Neutrophil (primary cell): Measurements from ENCODE around the gene SLC25A18.

Experiments
- H3K27ac ChIP-seq: fragments of 200-600 bp; sonication (generic); 2 replicates; pipeline ENCODE4 v1.5.1; 2016; ENCODE audit warnings: mild to moderate bottlenecking, moderate library complexity
- H3K27me3 ChIP-seq: fragments of 200-600 bp; sonication (generic); 2 replicates; pipeline ENCODE4 v1.6.0; 2016; ENCODE audit warnings: mild to moderate bottlenecking
- H3K36me3 ChIP-seq: fragments of 200-600 bp; sonication (generic); 2 replicates; pipeline ENCODE4 v1.5.1; 2017
- H3K4me1 ChIP-seq, 2 experiments: fragments of 200-600 bp in 1 of 2; sonication (generic) in 1 of 2; 1 replicate in 1 of 2; 2 replicates in 1 of 2; pipeline versions ENCODE4 v1.5.1 to v1.6.1; 2013 to 2016; ENCODE audit warnings: low read depth in 1 of 2, low read length in 1 of 2, mild to moderate bottlenecking in 1 of 2, moderate library complexity in 1 of 2; ENCODE audit not compliant: control insufficient read depth in 1 of 2, insufficient read depth in 1 of 2
- H3K4me3 ChIP-seq, 2 experiments: fragments of 200-600 bp in 1 of 2; sonication (generic) in 1 of 2; 1 replicate in 1 of 2; 2 replicates in 1 of 2; pipeline ENCODE4 v1.5.1; 2013 to 2016; ENCODE audit warnings: low read depth in 1 of 2, low read length in 1 of 2, mild to moderate bottlenecking in 1 of 2, moderate library complexity in 1 of 2
- H3K9me3 ChIP-seq: fragments of 200-600 bp; sonication (generic); 2 replicates; pipeline ENCODE4 v1.5.1; 2016
- TF ChIP-seq, protein P1 (sequence below): fragments of 200-600 bp; sonication (generic); IDR thresholded peaks from 2 replicates; pipeline ENCODE4 v1.5.1; 2016; ENCODE audit warnings: antibody characterized with exemption

SLC25A18 gene

DNA sequence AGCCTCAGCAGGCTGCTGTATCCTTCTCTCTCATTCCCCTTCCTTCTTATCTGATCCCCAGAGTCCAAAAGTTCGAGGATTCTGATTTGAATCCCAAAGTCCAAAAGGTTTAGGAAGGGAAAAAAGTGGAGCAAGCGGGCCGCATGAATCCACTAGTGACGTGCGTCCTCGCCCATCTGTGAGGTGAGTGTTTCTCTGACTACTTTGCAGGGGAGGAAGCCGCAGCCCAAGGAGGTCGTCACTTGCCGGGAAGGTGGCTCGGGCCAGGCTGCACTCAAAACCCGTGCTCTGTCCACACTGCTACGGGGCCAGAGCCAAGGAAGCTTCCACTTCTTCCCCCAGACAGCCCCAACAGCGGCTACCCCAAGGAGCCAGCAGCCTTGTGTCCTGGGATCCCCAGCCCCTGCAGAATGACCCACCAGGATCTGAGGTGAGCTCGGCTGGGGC lies 16.3 kb downstream of the SLC25A18 start:
- no peaks in the 10 kb centered on the region for H3K36me3 ChIP-seq
- TF ChIP-seq, protein P1, sequence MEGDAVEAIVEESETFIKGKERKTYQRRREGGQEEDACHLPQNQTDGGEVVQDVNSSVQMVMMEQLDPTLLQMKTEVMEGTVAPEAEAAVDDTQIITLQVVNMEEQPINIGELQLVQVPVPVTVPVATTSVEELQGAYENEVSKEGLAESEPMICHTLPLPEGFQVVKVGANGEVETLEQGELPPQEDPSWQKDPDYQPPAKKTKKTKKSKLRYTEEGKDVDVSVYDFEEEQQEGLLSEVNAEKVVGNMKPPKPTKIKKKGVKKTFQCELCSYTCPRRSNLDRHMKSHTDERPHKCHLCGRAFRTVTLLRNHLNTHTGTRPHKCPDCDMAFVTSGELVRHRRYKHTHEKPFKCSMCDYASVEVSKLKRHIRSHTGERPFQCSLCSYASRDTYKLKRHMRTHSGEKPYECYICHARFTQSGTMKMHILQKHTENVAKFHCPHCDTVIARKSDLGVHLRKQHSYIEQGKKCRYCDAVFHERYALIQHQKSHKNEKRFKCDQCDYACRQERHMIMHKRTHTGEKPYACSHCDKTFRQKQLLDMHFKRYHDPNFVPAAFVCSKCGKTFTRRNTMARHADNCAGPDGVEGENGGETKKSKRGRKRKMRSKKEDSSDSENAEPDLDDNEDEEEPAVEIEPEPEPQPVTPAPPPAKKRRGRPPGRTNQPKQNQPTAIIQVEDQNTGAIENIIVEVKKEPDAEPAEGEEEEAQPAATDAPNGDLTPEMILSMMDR, result no peak
- no peaks in the 10 kb centered on the region for H3K27me3 ChIP-seq
- H3K4me1 ChIP-seq, result no peaks in the 10 kb centered on the region
- H3K27ac ChIP-seq, result no peak overlapping the region
- H3K9me3 ChIP-seq, result no peaks in the 10 kb centered on the region
- H3K4me3 ChIP-seq, result no peak overlapping the region

DNA sequence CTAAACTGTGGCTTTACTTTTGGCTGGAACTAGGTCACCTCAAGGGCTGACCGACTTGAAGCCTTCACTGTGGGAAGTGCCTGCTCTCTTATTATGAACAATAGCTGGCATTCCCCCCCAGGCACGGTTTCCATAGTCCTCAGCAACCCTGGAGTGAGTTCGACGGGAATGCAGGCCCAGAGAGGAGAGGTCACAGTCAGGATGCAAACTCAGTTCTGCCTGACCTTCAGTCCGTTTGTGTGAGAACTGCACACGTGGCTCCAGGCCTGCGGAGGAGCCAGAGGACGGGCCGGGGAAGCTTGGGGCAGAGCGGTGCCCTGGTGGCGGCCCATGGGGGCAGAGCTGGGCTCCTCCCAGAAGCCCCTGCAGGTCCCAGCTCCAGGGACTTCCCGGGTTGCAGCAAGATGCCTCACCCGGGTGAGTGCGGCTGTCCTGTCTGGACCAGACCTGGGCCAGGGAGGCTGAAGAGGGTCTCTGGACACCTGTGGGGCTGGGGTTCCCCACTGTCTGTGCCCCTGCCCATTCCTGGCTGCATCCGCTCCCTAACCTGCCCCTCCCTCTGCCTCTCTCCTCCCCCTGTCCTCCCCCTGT lies 17.2 kb downstream of the SLC25A18 start:
- TF ChIP-seq, protein P1, result no peak
- no peaks in the 10 kb centered on the region for H3K36me3 ChIP-seq
- no peak overlapping the region for H3K27ac ChIP-seq
- no peak overlapping the region for H3K4me3 ChIP-seq
- H3K27me3 ChIP-seq, result no peaks in the 10 kb centered on the region
- no peaks in the 10 kb centered on the region for H3K9me3 ChIP-seq
- no peaks in the 10 kb centered on the region for H3K4me1 ChIP-seq

DNA sequence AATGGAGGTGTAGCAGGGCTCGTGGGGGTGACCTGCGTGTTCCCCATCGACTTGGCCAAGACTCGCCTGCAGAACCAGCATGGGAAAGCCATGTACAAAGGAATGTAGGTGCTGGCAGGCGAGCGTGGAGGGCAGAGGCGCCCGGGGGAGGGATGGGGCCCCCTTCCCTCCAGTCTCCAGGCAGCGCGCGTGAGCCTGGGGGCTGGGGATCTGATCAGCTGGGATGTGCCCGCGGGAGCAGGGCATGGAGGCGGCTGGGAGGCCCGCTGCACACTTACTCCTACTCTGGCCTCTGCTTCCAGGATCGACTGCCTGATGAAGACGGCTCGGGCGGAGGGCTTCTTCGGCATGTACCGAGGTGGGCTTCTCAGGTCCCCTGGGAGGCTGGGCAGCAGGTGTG lies 17.8 kb downstream of the SLC25A18 start:
- no peak overlapping the region for H3K4me3 ChIP-seq
- H3K27me3 ChIP-seq, result no peaks in the 10 kb centered on the region
- H3K4me1 ChIP-seq, result no peaks in the 10 kb centered on the region
- H3K27ac ChIP-seq, result no peak overlapping the region
- H3K9me3 ChIP-seq, result no peaks in the 10 kb centered on the region
- TF ChIP-seq, protein P1, result no peak
- no peaks in the 10 kb centered on the region for H3K36me3 ChIP-seq

DNA sequence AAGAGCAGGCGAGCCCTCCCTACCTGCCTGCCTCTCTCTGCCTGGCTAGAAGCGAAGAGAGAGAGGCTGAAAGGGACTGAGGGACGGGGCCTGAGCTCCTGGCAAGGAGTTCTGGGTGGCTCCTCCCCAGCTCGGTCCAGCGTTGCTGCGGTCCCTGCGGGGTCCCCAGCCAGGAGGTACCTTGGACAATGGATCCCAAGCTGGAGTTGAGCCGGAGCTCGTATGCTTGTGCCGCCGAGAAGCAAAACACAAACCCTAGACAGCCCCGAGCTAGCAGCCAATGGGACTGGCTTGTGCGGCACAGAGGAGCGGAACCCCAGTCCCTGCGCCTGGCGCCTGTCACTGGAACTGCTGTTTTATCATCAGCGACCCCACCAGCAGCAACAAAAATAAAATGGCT lies 18.3 kb downstream of the SLC25A18 start:
- no peak overlapping the region for H3K4me3 ChIP-seq
- no peaks in the 10 kb centered on the region for H3K9me3 ChIP-seq
- no peaks in the 10 kb centered on the region for H3K36me3 ChIP-seq
- H3K27me3 ChIP-seq, result no peaks in the 10 kb centered on the region
- no peak overlapping the region for H3K27ac ChIP-seq
- TF ChIP-seq, protein P1, result no peak
- H3K4me1 ChIP-seq, result no peaks in the 10 kb centered on the region

DNA sequence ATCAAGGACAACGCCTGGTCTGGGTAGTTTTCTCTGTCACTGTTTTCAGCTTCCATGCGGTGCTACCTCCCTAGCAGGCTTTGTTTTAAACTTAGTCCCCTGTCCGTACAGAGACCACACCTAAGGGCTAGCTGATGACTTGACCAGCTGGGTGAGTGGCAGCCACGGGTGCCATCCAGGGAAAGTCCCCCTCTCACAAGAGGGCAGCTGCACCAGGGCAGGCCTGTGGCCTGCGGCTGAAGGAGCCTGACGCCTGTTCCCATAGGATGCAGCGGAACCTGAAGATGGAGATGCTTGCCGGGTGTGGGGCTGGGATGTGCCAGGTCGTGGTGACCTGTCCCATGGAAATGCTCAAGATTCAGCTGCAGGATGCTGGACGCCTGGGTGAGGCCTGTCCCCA lies 19.9 kb downstream of the SLC25A18 start:
- TF ChIP-seq, protein P1, result no peak
- Histone ChIP-seq H3K27ac (no peak overlapping the region), H3K4me3 (no peak overlapping the region), H3K9me3 (no peaks in the 10 kb centered on the region), H3K36me3 (no peaks in the 10 kb centered on the region), H3K4me1 (no peaks in the 10 kb centered on the region), H3K27me3 (no peaks in the 10 kb centered on the region)
